Endodermal cell (in vitro differentiated cells): ENCODE results near the gene ATOX1. TPM values are rescaled to one million over a fixed set of nuclear protein-coding genes. Genes with fewer than 3 reads are reported as not detected.

Source experiments
- DNase-seq: peaks from one replicate; pipeline ENCODE4 v3.0.0-alpha.2; 2017
- H3K27ac ChIP-seq: 2 replicates; pipeline ENCODE4 v1.5.1; 2013; ENCODE audit warnings: mild to moderate bottlenecking, low read depth, low read length, moderate library complexity
- H3K27me3 ChIP-seq: 2 replicates; pipeline ENCODE4 v1.6.1; 2013; ENCODE audit warnings: mild to moderate bottlenecking, low read length, moderate library complexity; ENCODE audit not compliant: insufficient read depth, control insufficient read depth, poor library complexity, severe bottlenecking
- H3K36me3 ChIP-seq: 2 replicates; pipeline ENCODE4 v1.7.0; 2013; ENCODE audit warnings: mild to moderate bottlenecking, low read length, moderate library complexity; ENCODE audit not compliant: control insufficient read depth, insufficient read depth
- H3K4me1 ChIP-seq: one replicate; pipeline ENCODE4 v1.7.0; 2013; ENCODE audit warnings: low read length; ENCODE audit not compliant: control insufficient read depth, insufficient read depth
- H3K4me3 ChIP-seq: 2 replicates; pipeline ENCODE4 v1.5.1; 2013; ENCODE audit warnings: mild to moderate bottlenecking, low read length, moderate library complexity
- H3K9ac ChIP-seq: 2 replicates; pipeline ENCODE4 v1.6.1; 2013; ENCODE audit warnings: mild to moderate bottlenecking, low read length, moderate library complexity; ENCODE audit not compliant: poor library complexity, severe bottlenecking; ENCODE audit errors: extremely low read depth
- H3K9me3 ChIP-seq: 2 replicates; pipeline ENCODE4 v1.6.1; 2013; ENCODE audit warnings: mild to moderate bottlenecking, low read length, moderate library complexity; ENCODE audit not compliant: control insufficient read depth
- H3K27ac Mint-ChIP-seq: 2 replicates; pipeline ENCODE4 v1.8.0; 2020; ENCODE audit warnings: mixed read lengths
- H3K27me3 Mint-ChIP-seq: 2 replicates; pipeline ENCODE4 v1.8.0; 2021; ENCODE audit warnings: mild to moderate bottlenecking, mixed read lengths; ENCODE audit not compliant: insufficient read depth
- H3K36me3 Mint-ChIP-seq: 2 replicates; pipeline ENCODE4 v1.8.0; 2020; ENCODE audit warnings: low read depth, mixed read lengths
- H3K4me1 Mint-ChIP-seq: 2 replicates; pipeline ENCODE4 v1.8.0; 2020; ENCODE audit warnings: mixed read lengths
- H3K4me3 Mint-ChIP-seq: 2 replicates; pipeline ENCODE4 v1.8.0; 2020; ENCODE audit warnings: mild to moderate bottlenecking, moderate library complexity, mixed read lengths
- H3K9me3 Mint-ChIP-seq: 2 replicates; pipeline ENCODE4 v1.8.0; 2020; ENCODE audit warnings: mild to moderate bottlenecking, mixed read lengths
- CTCF ChIP-seq: fragments of 200-600 bp; sonication (generic); conservative IDR thresholded peaks from 2 replicates; pipeline ENCODE4 v1.5.0; 2021; ENCODE audit warnings: antibody characterized with exemption, mild to moderate bottlenecking
- WGBS, 2 experiments: methylation state at CpG; one replicate each; pipeline versions ENCODE4 v1.1.5 to v1.1.7; 2013; ENCODE audit warnings: missing lambda C conversion rate in 2 of 2, mixed read lengths in 1 of 2; ENCODE audit not compliant: insufficient coverage in 1 of 2, insufficient read length in 1 of 2; 5-methylcytosine and 5-hydroxymethylcytosine counted together
- total RNA-seq, 2 donors: library from RNA; stranded (reverse); fragmentation: NEBNext Ultra II Directional in 1 of 2; extraction: Animal tissue kit (Norgen Biotek cat#: 25700) in 1 of 2; gene quantifications; 2 replicates in 1 of 2; 3 replicates in 1 of 2; pipeline ENCODE4 v1.2.1, GENCODE V29; 2021

ATOX1 gene
- total RNA-seq, 2 donors from 2014 or later: 105 to 129 TPM

- H3K9me3 Mint-ChIP-seq: no peaks in the 10 kb centered on the region
- H3K4me1 Mint-ChIP-seq: peaks cover 27% of the 10 kb centered on the region
- H3K36me3 ChIP-seq: peaks cover 3% of the 10 kb centered on the region
- H3K4me1 ChIP-seq: peaks cover 8% of the 10 kb centered on the region
- H3K27ac ChIP-seq: peak overlapping the region; percentile 99
- no peaks in the 10 kb centered on the region for H3K27me3 Mint-ChIP-seq
- no peaks in the 10 kb centered on the region for H3K9me3 ChIP-seq
- H3K27ac Mint-ChIP-seq: no peak overlapping the region
- no peak for TF ChIP-seq CTCF
- DNase-seq: peak; percentile 92
- peak overlapping the region; percentile 77 for H3K4me3 ChIP-seq
- peaks cover 4% of the 10 kb centered on the region for H3K36me3 Mint-ChIP-seq
- H3K27me3 ChIP-seq: no peaks in the 10 kb centered on the region
- no peak overlapping the region for H3K4me3 Mint-ChIP-seq
- WGBS, 2 experiments: 11 to 14% methylated on average over 43 to 75 of the region's 75 CpGs
- peak overlapping the region; percentile 88 for H3K9ac ChIP-seq
Observed at GRCh38 chr5:151770383-151771258, 12.2 kb upstream of the ATOX1 start.

- Histone ChIP-seq H3K9me3 (no peaks in the 10 kb centered on the region), H3K9ac (no peak overlapping the region), H3K4me3 (no peak overlapping the region), H3K4me1 (peaks cover 4% of the 10 kb centered on the region), H3K27me3 (no peaks in the 10 kb centered on the region), H3K36me3 (no peaks in the 10 kb centered on the region), H3K27ac (no peak overlapping the region)
- Mint-ChIP-seq H3K9me3 (no peaks in the 10 kb centered on the region), H3K36me3 (no peaks in the 10 kb centered on the region), H3K4me1 (peaks cover 5% of the 10 kb centered on the region), H3K4me3 (no peak overlapping the region), H3K27me3 (no peaks in the 10 kb centered on the region), H3K27ac (no peak overlapping the region)
- DNase-seq: no peak
- no peak for TF ChIP-seq CTCF
Observed at GRCh38 chr5:151766975-151767374, 8.5 kb upstream of the ATOX1 start.

DNA sequence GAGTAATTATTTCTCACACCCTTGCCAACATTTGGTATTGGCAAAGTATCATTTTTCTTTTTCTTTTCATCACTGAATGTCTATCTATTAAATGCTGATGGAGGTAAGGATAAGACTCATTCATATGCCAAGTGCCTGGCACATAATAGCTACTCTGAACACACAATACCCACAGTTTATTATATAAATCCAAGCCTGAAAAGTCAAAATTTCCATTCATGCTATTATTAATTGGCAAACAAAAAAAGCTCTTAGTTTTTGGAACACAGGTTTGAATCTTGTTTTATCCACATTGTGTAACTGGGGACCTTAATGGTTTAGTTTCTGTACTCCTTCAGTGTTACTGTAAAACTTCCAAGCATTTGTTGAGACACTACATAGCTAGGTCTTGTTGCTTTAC lies 6.4 kb upstream of the ATOX1 start:
- H3K4me3 Mint-ChIP-seq: no peak overlapping the region
- no peak for DNase-seq
- Histone ChIP-seq H3K4me1 (no peaks in the 10 kb centered on the region), H3K27me3 (no peaks in the 10 kb centered on the region), H3K36me3 (no peaks in the 10 kb centered on the region), H3K27ac (no peak overlapping the region), H3K4me3 (no peak overlapping the region), H3K9ac (no peak overlapping the region), H3K9me3 (no peaks in the 10 kb centered on the region)
- no peaks in the 10 kb centered on the region for H3K36me3 Mint-ChIP-seq
- H3K27me3 Mint-ChIP-seq: no peaks in the 10 kb centered on the region
- no peak for TF ChIP-seq CTCF
- no peaks in the 10 kb centered on the region for H3K4me1 Mint-ChIP-seq
- no peak overlapping the region for H3K27ac Mint-ChIP-seq
- H3K9me3 Mint-ChIP-seq: no peaks in the 10 kb centered on the region
